Central memory CD4-positive, alpha-beta T cell (primary cell): Measurements from ENCODE around the gene IFIT2.
"Not testable (repeated sequence)": the region's sequence is repeated elsewhere in the genome, so short reads cannot be mapped to it uniquely, and the experiment has no call there.

Source experiments
- DNase-seq: peaks from one replicate; pipeline ENCODE4 v3.0.0; 2022

The IFIT2 gene

GRCh38 chr10:89343089-89343767, 41.4 kb downstream of the IFIT2 start:
- no peak for DNase-seq

- DNase-seq = no peak
Measured at GRCh38 chr10:89344156-89344555, 42.3 kb downstream of the IFIT2 start.

- DNase-seq = no peak
Measured at GRCh38 chr10:89345367-89346000, 43.6 kb downstream of the IFIT2 start.

GRCh38 chr10:89346405-89347254, 44.8 kb downstream of the IFIT2 start:
- DNase-seq = no peak

- DNase-seq = no peak
Measured at GRCh38 chr10:89347701-89348457, 46.0 kb downstream of the IFIT2 start.

- DNase-seq = no peak
Measured at GRCh38 chr10:89348481-89348880, 46.6 kb downstream of the IFIT2 start.

- no peak for DNase-seq
Measured at GRCh38 chr10:89348975-89349374, 47.1 kb downstream of the IFIT2 start.

GRCh38 chr10:89350631-89351315, 48.9 kb downstream of the IFIT2 start:
- DNase-seq = not testable (repeated sequence)

- no peak for DNase-seq
Measured at GRCh38 chr10:89351412-89351779, 49.5 kb downstream of the IFIT2 start.

GRCh38 chr10:89351780-89352597, 50.1 kb downstream of the IFIT2 start:
- no peak for DNase-seq

- no peak for DNase-seq
Measured at GRCh38 chr10:89352802-89353201, 51.0 kb downstream of the IFIT2 start.

- DNase-seq = no peak
Measured at GRCh38 chr10:89355394-89355931, 53.6 kb downstream of the IFIT2 start.

GRCh38 chr10:89357096-89357495, 55.2 kb downstream of the IFIT2 start:
- DNase-seq = no peak

GRCh38 chr10:89357975-89358374, 56.1 kb downstream of the IFIT2 start:
- no peak for DNase-seq
